PC-9 (cell line): ENCODE measurements around the gene EDAR. TPM values are rescaled to one million over a fixed set of nuclear protein-coding genes. Genes with fewer than 3 reads are reported as not detected.

Experiments
- BruUV-seq: library from RNA; stranded (reverse); fragments of 400-500 nt; replicated peaks from 2 replicates; lab custom pipeline; 2021; lab: Mats Ljungman, UMichigan
- CTCF ChIA-PET: fragments of 300-600 bp; sonication (Branson Sonifier 250); formaldehyde crosslinking; loops from one replicate; lab custom pipeline; 2022; ENCODE audit warnings: antibody characterized with exemption; lab: Charles Lee
- POLR2A ChIA-PET: fragments of 300-600 bp; sonication (Branson Sonifier 250); formaldehyde crosslinking; loops from one replicate; lab custom pipeline; 2022; ENCODE audit warnings: antibody characterized with exemption; ENCODE audit not compliant: unreplicated experiment; lab: Charles Lee
- DNase-seq, 2 experiments: peaks; one replicate each; pipeline versions ENCODE4 v3.0.0 to v3.0.0-alpha.2; 2015 to 2022; ENCODE audit warnings: mixed read lengths in 1 of 2
- H2AFZ ChIP-seq: fragments of 200-600 bp; sonication (generic); 2 replicates; pipeline ENCODE4 v1.8.1; 2017; ENCODE audit warnings: antibody characterized with exemption
- H3F3A ChIP-seq: fragments of 200-600 bp; sonication (generic); 2 replicates; pipeline ENCODE4 v1.8.1; 2017; ENCODE audit warnings: antibody characterized with exemption, mild to moderate bottlenecking, low read depth; ENCODE audit not compliant: insufficient read depth
- H3K27ac ChIP-seq: fragments of 200-600 bp; sonication (generic); 2 replicates; pipeline ENCODE4 v1.6.1; 2016; ENCODE audit warnings: mixed run types
- H3K27me3 ChIP-seq: fragments of 200-600 bp; sonication (generic); 2 replicates; pipeline ENCODE4 v1.6.1; 2016; ENCODE audit warnings: low read depth, mixed run types; ENCODE audit not compliant: insufficient read depth
- H3K36me3 ChIP-seq: fragments of 200-600 bp; sonication (generic); 2 replicates; pipeline ENCODE4 v1.6.1; 2016; ENCODE audit warnings: low read depth, mixed run types
- H3K4me1 ChIP-seq: fragments of 200-600 bp; sonication (generic); replicated peaks from 2 replicates; pipeline ENCODE4 v1.6.1; 2016; ENCODE audit warnings: mixed run types; ENCODE audit not compliant: insufficient read depth
- H3K4me2 ChIP-seq: fragments of 200-600 bp; sonication (generic); 2 replicates; pipeline ENCODE4 v1.6.1; 2017; ENCODE audit warnings: mixed run types
- H3K4me3 ChIP-seq: fragments of 200-600 bp; sonication (generic); 2 replicates; pipeline ENCODE4 v1.6.1; 2016; ENCODE audit warnings: mixed run types
- H3K79me2 ChIP-seq: fragments of 200-600 bp; sonication (generic); 2 replicates; pipeline ENCODE4 v1.6.1; 2017; ENCODE audit warnings: low read depth, mixed run types
- H3K9me2 ChIP-seq: fragments of 200-600 bp; sonication (generic); 2 replicates; pipeline ENCODE4 v1.8.1; 2017; ENCODE audit warnings: mild to moderate bottlenecking; ENCODE audit not compliant: insufficient read depth
- H3K9me3 ChIP-seq: fragments of 200-600 bp; sonication (generic); 2 replicates; pipeline ENCODE4 v1.8.1; 2016; ENCODE audit warnings: low read depth; ENCODE audit not compliant: insufficient read depth
- H4K20me1 ChIP-seq: fragments of 200-600 bp; sonication (generic); 2 replicates; pipeline ENCODE4 v1.8.1; 2017; ENCODE audit not compliant: insufficient read depth
- CTCF ChIP-seq: fragments of 200-600 bp; sonication (generic); conservative IDR thresholded peaks from 2 replicates; pipeline ENCODE4 v1.6.1; 2017; ENCODE audit warnings: mixed run types, antibody characterized with exemption, mild to moderate bottlenecking, moderate library complexity
- EZH2 ChIP-seq: fragments of 200-600 bp; sonication (generic); IDR thresholded peaks from 2 replicates; pipeline ENCODE4 v1.8.0; 2017; ENCODE audit warnings: antibody characterized with exemption, low read depth
- intact Hi-C: fragments of 100-400 bp; cut with micrococcal nuclease; formaldehyde crosslinking; loops from one replicate; pipeline ENCODE4 v1.10.0; 2022; ENCODE audit not compliant: unreplicated experiment
- total RNA-seq: library from RNA; stranded (reverse); gene quantifications from 2 replicates; pipeline ENCODE4 v1.2.3, GENCODE V29; 2021

Gene EDAR
- total RNA-seq, 1 experiment from 2014 or later, result not detected

- no peak for DNase-seq
- Histone ChIP-seq H3K4me2 (peak overlapping the region; percentile 36), H3K79me2 (no peaks in the 10 kb centered on the region), H3K4me3 (no peak overlapping the region), H3K36me3 (no peaks in the 10 kb centered on the region), H4K20me1 (no peaks in the 10 kb centered on the region), H3F3A (peaks cover 27% of the 10 kb centered on the region), H3K27ac (no peak overlapping the region), H3K9me3 (no peaks in the 10 kb centered on the region), H3K9me2 (no peaks in the 10 kb centered on the region), H3K27me3 (no peaks in the 10 kb centered on the region), H2AFZ (no peak overlapping the region), H3K4me1 (peaks cover 63% of the 10 kb centered on the region)
- CTCF ChIA-PET, result interaction anchor here (0.6 kb wide), 1 partner anchor 9 kb away, joined by 5 read pairs; no protein-coding TSS in a partner anchor
- POLR2A ChIA-PET, result no interaction called here
- no TSS peak for BruUV-seq
- no peak for TF ChIP-seq EZH2
- TF ChIP-seq CTCF, result no peak
- intact Hi-C loops, result no loop called here
Observed at GRCh38 chr2:108970369-108970768, 18.7 kb downstream of the EDAR start.

- H4K20me1 ChIP-seq, result no peaks in the 10 kb centered on the region
- no peaks in the 10 kb centered on the region for H3K9me2 ChIP-seq
- no peak overlapping the region for H3K4me3 ChIP-seq
- no peaks in the 10 kb centered on the region for H3K9me3 ChIP-seq
- peak overlapping the region; percentile 36 for H3K4me2 ChIP-seq
- POLR2A ChIA-PET, result no interaction called here
- no peak for DNase-seq
- peaks cover 27% of the 10 kb centered on the region for H3F3A ChIP-seq
- no peak overlapping the region for H2AFZ ChIP-seq
- H3K27ac ChIP-seq, result no peak overlapping the region
- H3K4me1 ChIP-seq, result peaks cover 63% of the 10 kb centered on the region
- CTCF ChIA-PET, result interaction anchor here (0.6 kb wide), 1 partner anchor 9 kb away, joined by 5 read pairs; no protein-coding TSS in a partner anchor
- TF ChIP-seq CTCF (no peak), EZH2 (no peak)
- intact Hi-C loops, result loop anchor here (5.0 kb wide), 1 partner anchor 43 kb away; no protein-coding TSS in a partner anchor
- BruUV-seq, result no TSS peak
- H3K36me3 ChIP-seq, result no peaks in the 10 kb centered on the region
- H3K79me2 ChIP-seq, result no peaks in the 10 kb centered on the region
- no peaks in the 10 kb centered on the region for H3K27me3 ChIP-seq
Observed at GRCh38 chr2:108969856-108970255, 19.2 kb downstream of the EDAR start.

- peak; percentile 48 to 58 for DNase-seq
- Histone ChIP-seq H3K36me3 (no peaks in the 10 kb centered on the region), H3K9me3 (no peaks in the 10 kb centered on the region), H4K20me1 (no peaks in the 10 kb centered on the region), H3K4me3 (no peak overlapping the region), H3K4me1 (peaks cover 63% of the 10 kb centered on the region), H3K27me3 (no peaks in the 10 kb centered on the region), H3K4me2 (peak overlapping the region; percentile 24; the same call in 1 of the 2 replicates), H3K27ac (no peak overlapping the region), H3F3A (peaks cover 27% of the 10 kb centered on the region), H3K9me2 (no peaks in the 10 kb centered on the region), H2AFZ (no peak overlapping the region), H3K79me2 (no peaks in the 10 kb centered on the region)
- TF ChIP-seq CTCF (no peak), EZH2 (no peak)
- BruUV-seq, result no TSS peak
- ChIA-PET POLR2A (interaction anchor here (0.5 kb wide), 1 partner anchor 645 kb away, joined by 4 read pairs; the partner anchor contains the start of genes SEPTIN10 and SOWAHC), CTCF (interaction anchor here (0.6 kb wide), 1 partner anchor 189 kb away, joined by 11 read pairs; no protein-coding TSS in a partner anchor)
- intact Hi-C loops, result loop anchor here (5.0 kb wide), 1 partner anchor 41 kb away; no protein-coding TSS in a partner anchor
Observed at GRCh38 chr2:108968619-108969018, 20.4 kb downstream of the EDAR start.
